GM12878 (cell line): ENCODE measurements around the gene ACTR8. TPM values are rescaled to one million over a fixed set of nuclear protein-coding genes. Genes with fewer than 3 reads are reported as not detected.

Source experiments
- polyA plus RNA-seq, 11 experiments: library from polyadenylated mRNA; depleted of rRNA in 4 of 11; unstranded in 6 of 11; stranded (reverse) in 5 of 11; fragments of >200 nt; fragmentation: Nextera tagmentation in 4 of 11; fragmentation: Illumina TruSeq in 1 of 11; extraction: Ambion mirVana in 4 of 11; extraction: Trizol in 1 of 11; gene quantifications; 1 replicate in 1 of 11; 2 replicates in 10 of 11; pipeline versions ENCODE4 v1.2.1 to v1.2.3, GENCODE V29; 2011 to 2016; ENCODE audit warnings: inconsistent platforms in 2 of 11, missing spikeins in 2 of 11, low read depth in 1 of 11
- total RNA-seq, 4 experiments: library from RNA; depleted of rRNA in 3 of 4; stranded (reverse); fragments of >200 nt in 3 of 4; fragmentation: Illumina TruSeq in 1 of 4; extraction: Trizol in 1 of 4; gene quantifications; 2 replicates each; pipeline versions ENCODE4 v1.2.1 to v1.2.3, GENCODE V29; 2013 to 2021

Gene ACTR8
- total and polyA plus RNA-seq, 10 of the 15 experiments (the other 5 are each of a cell fraction or from before 2014, with no cell fraction given): 5.3 to 35.7 (median 26.4) TPM

Other genes starting within 250 kb of the ACTR8 start
- gene CHDH, start 35.7 kb downstream of the ACTR8 start, total RNA-seq (2014; rRNA removed): 3.8 and 4.1 TPM in 2 replicates
- 2.0 and 2.1 TPM in 2 replicates for gene CHDH, start 35.7 kb downstream of the ACTR8 start, total RNA-seq (2014; rRNA removed; fragmentation: Illumina TruSeq; extraction: Trizol)
- gene CHDH, start 35.7 kb downstream of the ACTR8 start, total RNA-seq (2021): 8.3 and 9.3 TPM in 2 replicates
- 3.5 and 5.1 TPM in 2 replicates for gene CHDH, start 35.7 kb downstream of the ACTR8 start, polyA plus RNA-seq (2011; rRNA removed)
- 1.7 and 2.5 TPM in 2 replicates for gene CHDH, start 35.7 kb downstream of the ACTR8 start, polyA plus RNA-seq (2014; fragmentation: Illumina TruSeq; extraction: Trizol)
- gene CHDH, start 35.7 kb downstream of the ACTR8 start, polyA plus RNA-seq (2014; fragmentation: Nextera tagmentation; extraction: Ambion mirVana): 1 to 10 TPM in 1 of 2 experiments, under 1 TPM in 1; 0.95 to 1.5 TPM
- 3.6 and 5.0 TPM in 2 replicates for gene CHDH, start 35.7 kb downstream of the ACTR8 start, polyA plus RNA-seq (2014; rRNA removed)
- 1 to 10 TPM; 2.3 to 3.4 TPM for gene CHDH, start 35.7 kb downstream of the ACTR8 start, polyA plus RNA-seq (2016; fragmentation: Nextera tagmentation; extraction: Ambion mirVana)
- gene IL17RB, start 35.6 kb downstream of the ACTR8 start, total RNA-seq (2014; rRNA removed): 2.9 and 3.4 TPM in 2 replicates
- gene IL17RB, start 35.6 kb downstream of the ACTR8 start, total RNA-seq (2014; rRNA removed; fragmentation: Illumina TruSeq; extraction: Trizol): 2.3 and 2.7 TPM in 2 replicates
- 2.2 and 3.0 TPM in 2 replicates for gene IL17RB, start 35.6 kb downstream of the ACTR8 start, total RNA-seq (2021)
- 17.0 and 17.2 TPM in 2 replicates for gene IL17RB, start 35.6 kb downstream of the ACTR8 start, polyA plus RNA-seq (2011; rRNA removed)
- 2.9 and 4.3 TPM in 2 replicates for gene IL17RB, start 35.6 kb downstream of the ACTR8 start, polyA plus RNA-seq (2014; fragmentation: Illumina TruSeq; extraction: Trizol)
- 1 to 10 TPM; 1.9 TPM for gene IL17RB, start 35.6 kb downstream of the ACTR8 start, polyA plus RNA-seq (2014; fragmentation: Nextera tagmentation; extraction: Ambion mirVana)
- gene IL17RB, start 35.6 kb downstream of the ACTR8 start, polyA plus RNA-seq (2014; rRNA removed): 3.5 and 4.3 TPM in 2 replicates
- 1 to 10 TPM; 2.9 to 3.5 TPM for gene IL17RB, start 35.6 kb downstream of the ACTR8 start, polyA plus RNA-seq (2016; fragmentation: Nextera tagmentation; extraction: Ambion mirVana)
- gene SELENOK, start 9.7 kb upstream of the ACTR8 start, total RNA-seq (2014; rRNA removed): 35.4 and 41.5 TPM in 2 replicates
- 41.1 and 42.2 TPM in 2 replicates for gene SELENOK, start 9.7 kb upstream of the ACTR8 start, total RNA-seq (2014; rRNA removed; fragmentation: Illumina TruSeq; extraction: Trizol)
- 36.9 and 42.6 TPM in 2 replicates for gene SELENOK, start 9.7 kb upstream of the ACTR8 start, total RNA-seq (2021)
- gene SELENOK, start 9.7 kb upstream of the ACTR8 start, polyA plus RNA-seq (2011; rRNA removed): 139 and 148 TPM in 2 replicates
- 53.9 and 70.1 TPM in 2 replicates for gene SELENOK, start 9.7 kb upstream of the ACTR8 start, polyA plus RNA-seq (2014; fragmentation: Illumina TruSeq; extraction: Trizol)
- 100 to 1,000 TPM; 245 to 322 TPM for gene SELENOK, start 9.7 kb upstream of the ACTR8 start, polyA plus RNA-seq (2014; fragmentation: Nextera tagmentation; extraction: Ambion mirVana)
- 55.2 and 62.6 TPM in 2 replicates for gene SELENOK, start 9.7 kb upstream of the ACTR8 start, polyA plus RNA-seq (2014; rRNA removed)
- 100 to 1,000 TPM; 171 to 174 TPM for gene SELENOK, start 9.7 kb upstream of the ACTR8 start, polyA plus RNA-seq (2016; fragmentation: Nextera tagmentation; extraction: Ambion mirVana)
- gene CACNA2D3, start 240.4 kb upstream of the ACTR8 start, total RNA-seq (2014; rRNA removed): not detected in 2 replicates
- not detected in 2 replicates for gene CACNA2D3, start 240.4 kb upstream of the ACTR8 start, total RNA-seq (2014; rRNA removed; fragmentation: Illumina TruSeq; extraction: Trizol)
- gene CACNA2D3, start 240.4 kb upstream of the ACTR8 start, total RNA-seq (2021): not detected in 2 replicates
- gene CACNA2D3, start 240.4 kb upstream of the ACTR8 start, polyA plus RNA-seq (2011; rRNA removed): not detected in 2 replicates
- not detected in 2 replicates for gene CACNA2D3, start 240.4 kb upstream of the ACTR8 start, polyA plus RNA-seq (2014; fragmentation: Illumina TruSeq; extraction: Trizol)
- gene CACNA2D3, start 240.4 kb upstream of the ACTR8 start, polyA plus RNA-seq (2014; fragmentation: Nextera tagmentation; extraction: Ambion mirVana): not detected
- not detected in 2 replicates for gene CACNA2D3, start 240.4 kb upstream of the ACTR8 start, polyA plus RNA-seq (2014; rRNA removed)
- gene CACNA2D3, start 240.4 kb upstream of the ACTR8 start, polyA plus RNA-seq (2016; fragmentation: Nextera tagmentation; extraction: Ambion mirVana): not detected